GM12892 (cell line): ENCODE results near the gene LMTK3.
"Not testable (repeated sequence)": the region's sequence is repeated elsewhere in the genome, so short reads cannot be mapped to it uniquely, and the experiment has no call there.

Experiments
- DNase-seq: peaks from one replicate; pipeline ENCODE4 v3.0.0; 2011; ENCODE audit not compliant: insufficient read length
- FAIRE-seq: peaks from 2 replicates; lab custom pipeline; 2011; peaks lifted over from hg19 to GRCh38; lab: Jason Lieb, UNC
- POLR2A ChIP-seq: IDR thresholded peaks from 2 replicates; pipeline ENCODE4 v1.6.1; 2011; ENCODE audit warnings: low read depth, low read length, control low read depth
- POLR2AphosphoS5 ChIP-seq: IDR thresholded peaks from 2 replicates; pipeline ENCODE4 v1.6.1; 2011; ENCODE audit warnings: low read depth, low read length, control low read depth
- TAF1 ChIP-seq: IDR thresholded peaks from 2 replicates; pipeline ENCODE4 v1.6.1; 2011; ENCODE audit warnings: low read depth, mild to moderate bottlenecking, control low read depth, low read length, borderline replicate concordance

The LMTK3 gene

DNA sequence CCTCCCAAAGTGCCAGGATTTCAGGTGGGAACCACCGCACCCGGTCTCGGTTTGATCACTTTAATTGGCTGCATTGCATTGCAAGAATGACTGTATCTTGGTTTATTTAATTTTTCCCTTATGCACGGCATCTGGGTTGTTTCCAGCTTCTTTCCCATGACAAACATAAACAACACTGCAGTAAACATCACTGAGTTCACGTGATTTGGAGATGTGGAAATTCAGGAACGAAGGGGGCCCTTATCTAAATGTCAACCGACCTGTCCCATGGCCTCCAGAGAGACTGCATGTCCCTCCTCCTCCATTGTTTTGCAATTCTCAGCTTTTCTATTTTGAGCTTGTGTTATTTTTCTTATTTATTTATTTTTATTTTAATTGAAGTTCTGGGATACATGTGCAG is 25.9 kb upstream of the LMTK3 start:
- FAIRE-seq (no peak), DNase-seq (no peak)
- TF ChIP-seq POLR2AphosphoS5 (no peak), TAF1 (no peak), POLR2A (no peak)

DNA sequence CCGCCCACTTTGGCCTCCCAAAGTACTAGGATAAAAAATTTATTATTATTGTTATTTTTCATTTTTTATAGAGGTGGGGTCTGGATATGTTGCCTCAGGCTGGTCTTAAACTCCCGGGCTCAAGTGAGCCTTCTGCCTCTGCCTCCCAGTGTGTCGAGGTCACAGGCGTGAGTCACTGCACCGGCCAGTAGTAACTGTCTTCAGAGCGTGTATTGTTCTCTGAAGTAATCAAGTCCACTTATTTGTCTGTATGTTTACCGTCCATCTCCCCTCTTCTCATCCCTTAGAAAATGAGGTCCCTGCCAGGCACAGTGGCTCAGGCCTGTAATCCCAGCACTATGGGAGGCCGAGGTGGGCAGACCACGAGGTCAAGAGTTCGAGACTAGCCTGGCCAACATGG is 22.1 kb upstream of the LMTK3 start:
- no peak for TF ChIP-seq TAF1
- no peak for TF ChIP-seq POLR2A
- TF ChIP-seq POLR2AphosphoS5 = no peak
- FAIRE-seq (no peak), DNase-seq (no peak)

- TF ChIP-seq POLR2A (no peak), TAF1 (no peak), POLR2AphosphoS5 (no peak)
- DNase-seq (no peak), FAIRE-seq (no peak)
These were observed 19.1 kb upstream of the LMTK3 start for GRCh38 chr19:48530770-48531169.

GRCh38 chr19:48530066-48530720 is 18.6 kb upstream of the LMTK3 start:
- FAIRE-seq (no peak), DNase-seq (no peak)
- TF ChIP-seq POLR2AphosphoS5 = no peak
- TF ChIP-seq TAF1 = no peak
- TF ChIP-seq POLR2A = no peak

- TF ChIP-seq POLR2A (no peak), POLR2AphosphoS5 (no peak)
- FAIRE-seq (no peak), DNase-seq (no peak)
These were observed 17.5 kb upstream of the LMTK3 start for GRCh38 chr19:48529156-48529555.

- TF ChIP-seq POLR2A (no peak), TAF1 (no peak), POLR2AphosphoS5 (no peak)
- FAIRE-seq (no peak), DNase-seq (no peak)
These were observed 13.1 kb upstream of the LMTK3 start for GRCh38 chr19:48524732-48525131.

- FAIRE-seq (no peak), DNase-seq (no peak)
- TF ChIP-seq TAF1 = no peak
- no peak for TF ChIP-seq POLR2A
- TF ChIP-seq POLR2AphosphoS5 = no peak
These were observed 12.6 kb upstream of the LMTK3 start for GRCh38 chr19:48524221-48524620.

DNA sequence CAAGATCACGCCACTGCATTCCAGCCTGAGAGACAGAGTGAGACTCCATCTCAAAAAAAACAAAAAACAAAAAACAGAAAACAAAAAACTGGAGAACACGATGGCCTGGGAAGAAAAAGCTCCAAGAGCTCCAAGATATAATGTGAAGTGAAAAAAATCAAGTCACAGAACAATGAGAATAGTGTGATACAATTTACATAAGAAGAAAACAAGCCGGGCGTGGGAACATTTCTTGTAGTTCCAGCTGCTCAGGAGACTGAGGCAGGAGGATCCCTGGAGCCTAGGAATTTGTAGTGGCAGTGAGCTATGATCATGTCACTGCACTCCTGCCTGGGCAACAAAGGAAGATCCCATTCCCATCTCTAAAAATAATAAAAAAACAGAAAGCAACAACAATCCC is 8.5 kb upstream of the LMTK3 start:
- FAIRE-seq (no peak), DNase-seq (no peak)
- no peak for TF ChIP-seq TAF1
- no peak for TF ChIP-seq POLR2AphosphoS5
- no peak for TF ChIP-seq POLR2A

DNA sequence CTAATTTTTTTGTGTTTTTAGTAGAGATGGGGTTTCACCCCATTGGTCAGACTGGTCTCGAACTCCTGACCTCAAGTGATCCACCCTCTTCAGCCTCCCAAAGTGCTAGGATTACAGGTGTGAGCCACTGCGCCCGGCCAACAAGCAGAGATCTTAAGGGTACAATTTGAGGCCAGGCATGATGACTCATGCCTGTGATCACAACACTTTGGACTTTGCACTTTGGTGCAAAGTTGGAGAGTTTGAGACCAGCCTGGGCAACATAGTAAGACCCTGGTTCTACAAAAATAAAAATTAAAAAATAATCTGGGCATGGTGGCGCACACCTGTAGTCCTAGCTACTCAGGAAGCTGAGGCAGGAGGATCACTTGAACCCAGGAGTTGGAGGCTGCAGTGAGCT is 7.8 kb upstream of the LMTK3 start:
- not testable (repeated sequence) for DNase-seq, FAIRE-seq

DNA sequence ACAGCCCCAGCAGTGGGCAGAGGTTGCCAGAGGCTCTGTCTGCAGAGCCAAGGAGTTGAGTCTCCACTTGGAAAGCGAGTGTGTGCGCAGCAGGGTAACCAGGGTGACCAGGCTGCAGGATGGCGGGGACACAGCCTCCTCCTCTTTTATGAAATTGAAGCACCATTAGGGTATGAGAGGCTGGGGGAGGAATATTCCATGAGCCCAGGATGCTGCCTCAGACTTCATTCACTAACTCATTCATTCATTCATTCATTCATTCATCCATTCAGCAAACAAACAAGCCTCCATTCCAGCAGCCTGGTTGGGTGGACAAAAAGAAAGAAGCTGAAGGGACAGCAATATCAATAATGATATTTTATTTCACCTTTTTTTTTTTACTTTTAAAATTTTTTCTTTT is 6.6 kb upstream of the LMTK3 start:
- FAIRE-seq (no peak), DNase-seq (no peak)
- TF ChIP-seq TAF1 = no peak
- no peak for TF ChIP-seq POLR2A
- TF ChIP-seq POLR2AphosphoS5 = no peak

GRCh38 chr19:48516536-48516935 is 4.9 kb upstream of the LMTK3 start:
- FAIRE-seq (no peak), DNase-seq (no peak)
- TF ChIP-seq TAF1 = no peak
- TF ChIP-seq POLR2AphosphoS5 = no peak
- no peak for TF ChIP-seq POLR2A

- DNase-seq (no peak), FAIRE-seq (no peak)
- no peak for TF ChIP-seq POLR2AphosphoS5
- TF ChIP-seq POLR2A = no peak
- no peak for TF ChIP-seq TAF1
These were observed 2.5 kb upstream of the LMTK3 start for GRCh38 chr19:48514123-48514458.
